ENCODE data around the gene TNFRSF18.

The TNFRSF18 gene

DNA sequence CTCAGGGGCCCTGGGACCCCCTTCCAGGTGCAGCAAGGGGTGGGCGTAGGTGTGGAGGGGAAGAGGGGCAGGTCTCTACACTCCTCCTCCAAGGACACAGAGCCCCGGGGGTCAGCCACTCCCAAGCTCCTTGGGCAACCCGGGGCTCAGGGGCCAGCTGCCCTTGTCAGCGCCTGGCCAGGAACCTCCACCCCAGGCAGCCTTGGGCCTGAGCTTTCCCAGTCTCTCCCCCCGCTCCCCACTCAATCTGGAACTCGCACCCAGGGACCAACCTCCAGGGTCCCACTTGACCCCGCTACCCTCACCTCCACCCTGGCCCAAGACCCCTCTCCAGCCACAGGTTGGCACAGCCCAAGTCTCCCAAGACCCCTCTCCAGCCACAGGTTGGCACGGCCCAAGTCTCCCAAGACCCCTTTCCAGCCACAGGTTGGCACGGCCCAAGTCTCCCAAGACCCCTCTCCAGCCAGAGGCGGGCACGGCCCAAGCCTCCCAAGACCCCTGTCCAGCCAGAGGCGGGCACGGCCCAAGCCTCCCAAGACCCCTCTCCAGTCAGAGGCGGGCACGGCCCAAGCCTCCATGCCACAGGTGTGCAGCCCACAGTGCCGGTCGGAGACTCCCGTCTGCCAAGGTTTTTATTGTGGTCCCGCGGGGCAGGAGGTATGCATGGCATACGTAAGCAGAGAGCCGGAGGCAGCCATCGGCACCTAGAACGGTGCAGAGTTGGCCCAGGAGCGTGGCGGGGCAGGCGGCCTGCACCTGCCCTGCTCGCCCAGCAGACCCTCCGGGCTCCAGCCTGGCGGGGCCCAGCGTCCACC, 4.5 kb upstream of the TNFRSF18 start:
- DNase-seq: no peak

DNA sequence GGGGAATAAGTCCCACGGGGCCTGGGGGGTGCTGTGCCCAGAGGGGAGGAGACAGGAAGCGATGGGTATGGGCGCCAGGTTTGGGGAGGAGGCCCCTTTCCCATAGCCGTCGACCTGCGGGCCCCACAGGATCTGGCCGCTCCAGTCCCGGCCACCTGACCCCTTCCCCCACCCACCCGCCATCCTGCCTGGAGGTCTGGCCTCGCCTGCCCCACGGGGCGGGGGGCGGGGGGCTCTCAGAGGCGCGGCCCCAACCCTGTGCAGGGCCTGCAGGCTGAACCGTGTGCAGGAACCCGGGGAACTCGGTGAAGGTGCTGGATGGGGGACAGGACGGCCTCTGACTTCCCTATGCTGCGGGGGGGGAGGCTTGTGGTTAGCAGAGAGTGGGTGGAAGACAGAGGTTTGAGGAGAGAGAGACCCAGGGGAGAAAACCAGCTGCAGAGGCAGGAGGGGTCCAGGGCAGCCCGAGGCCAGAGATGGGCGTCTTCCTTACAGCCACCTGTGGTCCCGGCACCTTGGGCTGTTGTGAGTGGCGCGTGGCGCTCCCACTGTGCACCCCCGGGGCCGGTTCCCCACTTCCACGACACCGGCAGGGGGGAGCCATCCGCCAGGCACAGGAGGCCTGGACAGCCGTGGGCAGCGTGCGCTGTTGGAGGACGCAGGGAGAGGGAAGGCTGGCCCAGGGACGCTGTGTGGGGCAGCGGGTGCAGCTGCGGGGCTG, 2.5 kb upstream of the TNFRSF18 start:
- no peak for DNase-seq

DNA sequence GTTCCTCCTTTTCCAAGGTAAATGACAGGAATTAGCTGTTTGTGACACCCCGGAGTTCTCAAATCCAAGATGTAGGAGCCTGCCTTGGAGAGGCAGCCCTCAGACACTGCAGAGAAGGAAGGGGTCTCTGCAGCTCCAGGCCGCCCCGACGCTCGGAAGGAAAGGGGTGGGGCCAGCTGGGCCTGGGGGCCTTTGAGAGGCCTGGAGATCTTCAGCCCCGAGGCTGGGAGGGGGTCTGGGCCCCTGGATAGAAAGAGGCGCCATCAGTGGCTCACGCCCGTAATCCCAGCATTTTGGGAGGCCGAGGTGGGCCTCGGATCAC, 1.1 kb upstream of the TNFRSF18 start:
- DNase-seq: no peak

DNA sequence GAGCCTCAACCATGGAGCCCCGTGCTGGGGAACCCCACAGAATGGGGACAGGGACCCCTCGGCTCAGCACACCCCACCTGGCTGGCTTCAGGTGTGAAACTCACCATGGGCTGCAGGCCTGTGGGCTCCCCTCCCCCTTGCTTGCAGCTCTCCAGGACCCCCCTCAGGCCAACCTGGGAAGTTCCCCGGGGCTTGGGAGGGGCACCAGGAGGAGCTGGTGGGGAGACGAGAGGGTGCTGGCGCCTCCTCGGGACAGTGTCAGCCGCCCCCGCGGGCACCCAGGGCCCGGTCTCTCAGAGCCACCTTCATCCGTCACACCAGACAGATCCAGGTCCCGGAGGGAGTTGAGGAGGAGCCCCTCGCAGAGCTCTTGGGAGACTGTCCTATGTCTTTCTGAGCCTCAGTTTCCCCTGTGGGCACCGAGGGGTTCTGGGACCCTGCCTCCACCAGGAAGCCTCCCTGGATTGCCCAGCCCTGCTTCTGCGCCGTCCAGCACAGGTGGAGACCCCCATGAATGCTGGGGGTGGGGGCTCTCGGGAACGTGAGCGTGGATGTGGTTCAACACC, 657 bp upstream of the TNFRSF18 start:
- no peak for DNase-seq

GRCh38 chr1:1205769-1206375, 520 bp downstream of the TNFRSF18 start:
- no peak for DNase-seq

GRCh38 chr1:1204998-1205768, 1.2 kb downstream of the TNFRSF18 start:
- DNase-seq: no peak

DNA sequence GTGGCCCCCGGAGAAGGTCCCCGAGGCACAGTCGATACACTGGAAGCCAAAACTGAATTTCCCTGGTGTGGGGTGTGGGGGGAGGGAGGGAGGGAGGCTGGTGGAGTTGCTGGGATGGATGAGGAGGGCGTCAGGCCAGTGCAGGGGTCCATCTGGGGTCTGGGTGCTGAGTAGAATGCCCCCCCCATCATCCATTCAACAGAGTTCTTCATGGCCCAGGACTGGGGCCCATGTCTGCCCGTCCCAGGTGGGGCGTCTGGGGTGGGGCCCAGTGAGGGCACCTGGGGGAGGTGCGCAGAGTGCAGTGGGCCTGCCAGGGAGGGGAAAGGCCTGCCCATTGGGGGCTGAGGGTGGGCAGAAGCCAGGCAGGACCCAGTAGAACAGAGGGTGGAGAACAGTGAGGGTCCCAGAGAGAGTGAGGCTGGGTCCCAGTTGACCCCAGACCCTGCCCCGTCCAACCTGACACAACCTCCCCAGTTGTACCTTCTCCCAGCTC, 1.9 kb downstream of the TNFRSF18 start:
- DNase-seq: no peak

DNA sequence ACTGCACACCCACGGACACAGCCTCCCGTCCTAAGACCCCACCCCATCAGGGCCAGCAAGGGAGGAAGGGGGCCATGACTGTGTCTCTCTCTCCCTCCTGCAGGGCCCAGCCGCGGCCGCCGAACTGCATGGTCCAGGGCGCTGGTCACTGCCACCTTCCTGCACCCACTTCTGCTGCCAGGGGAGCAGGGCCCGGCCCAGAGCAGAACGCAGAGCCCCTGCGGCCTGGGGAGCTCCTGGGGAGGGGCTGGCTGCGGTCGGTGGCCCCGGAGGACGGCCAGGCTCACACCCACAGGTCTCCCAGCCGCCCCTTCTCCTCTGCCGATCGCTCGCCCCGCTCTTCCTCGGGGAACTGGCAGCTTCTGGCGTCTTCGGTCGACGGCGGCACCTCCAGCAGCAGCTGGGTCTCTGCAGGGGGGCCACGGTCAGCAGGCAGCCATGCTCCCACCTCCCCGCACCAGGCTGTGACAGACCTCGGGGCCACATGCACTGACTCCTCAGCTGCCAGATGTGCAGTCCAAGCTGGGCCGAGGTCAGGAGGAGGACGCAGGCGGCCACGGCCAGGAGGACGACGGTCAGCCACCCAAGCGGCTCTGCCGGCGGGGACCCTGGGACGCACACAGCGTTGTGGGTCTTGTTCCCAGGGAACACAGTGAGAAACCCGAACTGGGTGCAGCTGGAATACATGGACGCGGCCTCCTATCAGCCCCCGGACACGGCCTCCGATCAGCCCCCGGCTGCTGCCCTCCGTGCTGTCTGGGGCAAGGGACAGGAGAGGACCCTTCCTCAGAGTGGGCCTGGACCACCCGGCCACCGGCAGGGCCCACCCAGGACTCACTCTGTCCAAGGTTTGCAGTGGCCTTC, 2.6 kb downstream of the TNFRSF18 start:
- no peak for DNase-seq

DNA sequence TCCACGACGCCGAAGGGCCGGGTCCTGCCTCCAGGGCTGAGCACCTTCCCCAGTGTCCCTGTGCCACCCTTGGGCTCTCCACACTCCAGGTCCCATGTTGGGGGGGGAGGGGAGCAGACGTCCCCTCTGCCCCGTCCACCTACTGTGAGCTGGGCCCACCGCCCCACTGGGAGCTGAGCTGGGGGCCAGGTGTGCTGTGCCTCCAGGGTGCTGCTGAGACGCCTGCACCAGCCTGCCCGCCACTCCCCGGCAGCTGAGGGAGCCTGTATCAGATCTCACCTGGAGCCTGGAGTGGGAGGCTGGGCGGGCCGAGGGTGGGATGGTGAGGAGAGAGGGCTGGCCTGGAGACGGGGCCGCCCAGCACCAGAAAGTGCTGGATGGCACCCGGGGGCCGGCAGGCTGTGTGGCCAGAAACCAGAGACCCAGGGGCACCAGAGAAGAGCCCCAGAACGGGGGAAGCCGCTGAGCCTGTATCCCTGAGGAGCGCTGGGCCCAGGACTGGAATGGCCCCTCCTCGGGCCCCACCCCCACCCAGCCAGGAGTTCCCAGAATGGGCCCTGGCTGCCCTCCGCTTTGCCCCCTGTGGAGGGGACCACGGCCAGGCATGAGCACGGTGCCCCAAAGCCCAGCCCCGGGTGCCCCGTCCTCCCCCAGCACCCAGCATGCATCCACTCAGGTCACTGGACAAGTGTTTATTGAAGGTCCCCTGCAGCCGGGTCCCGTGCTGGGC, 3.4 kb downstream of the TNFRSF18 start:
- DNase-seq: no peak

- DNase-seq: no peak
Observed at GRCh38 chr1:1200876-1201810, 5.2 kb downstream of the TNFRSF18 start.

- no peak for DNase-seq
Observed at GRCh38 chr1:1199961-1200875, 6.2 kb downstream of the TNFRSF18 start.

- DNase-seq: no peak
Observed at GRCh38 chr1:1199141-1199960, 7.0 kb downstream of the TNFRSF18 start.

DNA sequence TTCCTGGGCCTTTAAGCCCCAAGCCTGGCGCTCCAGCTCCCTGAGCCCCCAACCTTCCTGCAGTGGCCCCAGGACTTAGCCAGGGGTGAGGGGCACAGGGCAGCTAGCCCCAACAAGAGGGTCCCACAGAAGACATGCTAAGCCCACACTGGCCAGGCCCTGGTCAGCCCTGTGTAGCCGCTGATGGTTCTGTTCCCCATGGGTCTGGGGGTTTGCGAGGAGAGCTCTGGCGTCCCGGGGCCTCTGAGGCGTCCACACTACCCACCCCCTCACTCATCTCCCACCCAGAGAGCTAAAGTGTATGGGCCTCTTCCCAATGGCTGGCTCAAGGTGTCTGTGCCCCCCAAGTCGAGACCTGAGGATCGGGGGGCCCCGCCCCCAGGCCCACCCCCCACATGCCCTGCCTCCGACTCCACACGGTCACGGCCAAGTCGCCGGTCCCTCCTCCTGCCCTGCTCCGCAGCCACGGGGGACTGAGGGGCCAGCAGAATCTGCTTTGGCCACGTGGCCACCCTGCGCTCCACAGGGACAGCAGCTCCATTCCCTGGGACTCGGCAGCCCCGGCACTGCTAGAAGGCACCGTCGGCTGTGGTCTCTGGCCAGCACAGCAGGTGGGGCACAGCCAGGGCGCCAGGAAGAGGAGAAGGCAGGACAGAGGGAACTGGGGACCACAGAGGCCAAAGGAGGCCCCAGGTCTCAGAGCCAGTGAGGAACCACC, 7.8 kb downstream of the TNFRSF18 start:
- no peak for DNase-seq

DNA sequence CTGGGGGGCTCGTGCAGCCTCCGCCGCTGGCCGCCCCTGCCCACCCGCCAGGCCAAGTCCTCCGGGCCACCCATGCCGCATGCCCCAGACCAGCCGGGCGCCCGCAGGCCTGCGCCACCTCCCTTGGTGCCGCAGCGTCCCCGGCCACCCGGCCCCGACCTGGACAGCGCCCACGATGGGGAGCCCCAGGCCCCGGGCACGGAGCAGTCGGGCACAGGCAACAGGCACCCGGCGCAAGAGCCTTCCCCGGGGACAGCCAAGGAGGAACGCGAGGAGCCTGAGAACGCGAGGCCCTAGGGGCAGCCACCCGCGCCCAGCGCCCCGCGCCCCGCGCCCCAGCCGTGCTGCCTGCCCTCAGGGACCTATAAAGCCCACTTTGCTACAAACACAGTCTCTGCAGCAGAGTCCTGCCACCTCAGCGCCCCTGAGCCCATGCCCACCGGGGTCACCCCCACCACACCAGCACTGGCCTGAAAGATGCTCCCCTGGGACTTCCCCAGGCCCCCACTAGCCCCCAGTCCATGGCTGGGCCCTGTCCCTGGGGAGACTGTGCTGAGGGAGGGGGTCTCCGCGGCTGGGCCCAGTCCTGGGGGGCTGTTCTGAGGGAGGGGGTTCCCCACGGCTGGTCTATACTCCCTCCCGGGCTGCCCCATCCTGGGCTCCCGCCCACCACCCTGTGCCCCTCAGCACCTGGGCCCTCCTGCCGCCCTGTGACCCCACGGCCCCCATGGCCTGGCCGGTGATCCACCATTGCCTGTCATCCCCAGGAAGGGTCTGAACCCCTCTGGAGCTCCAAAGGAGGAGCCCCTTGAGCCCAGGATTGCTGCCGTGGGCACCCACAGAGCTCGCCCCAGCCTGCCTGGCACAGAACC, 8.6 kb downstream of the TNFRSF18 start:
- no peak for DNase-seq

GRCh38 chr1:1197188-1197500, 9.2 kb downstream of the TNFRSF18 start:
- no peak for DNase-seq

DNA sequence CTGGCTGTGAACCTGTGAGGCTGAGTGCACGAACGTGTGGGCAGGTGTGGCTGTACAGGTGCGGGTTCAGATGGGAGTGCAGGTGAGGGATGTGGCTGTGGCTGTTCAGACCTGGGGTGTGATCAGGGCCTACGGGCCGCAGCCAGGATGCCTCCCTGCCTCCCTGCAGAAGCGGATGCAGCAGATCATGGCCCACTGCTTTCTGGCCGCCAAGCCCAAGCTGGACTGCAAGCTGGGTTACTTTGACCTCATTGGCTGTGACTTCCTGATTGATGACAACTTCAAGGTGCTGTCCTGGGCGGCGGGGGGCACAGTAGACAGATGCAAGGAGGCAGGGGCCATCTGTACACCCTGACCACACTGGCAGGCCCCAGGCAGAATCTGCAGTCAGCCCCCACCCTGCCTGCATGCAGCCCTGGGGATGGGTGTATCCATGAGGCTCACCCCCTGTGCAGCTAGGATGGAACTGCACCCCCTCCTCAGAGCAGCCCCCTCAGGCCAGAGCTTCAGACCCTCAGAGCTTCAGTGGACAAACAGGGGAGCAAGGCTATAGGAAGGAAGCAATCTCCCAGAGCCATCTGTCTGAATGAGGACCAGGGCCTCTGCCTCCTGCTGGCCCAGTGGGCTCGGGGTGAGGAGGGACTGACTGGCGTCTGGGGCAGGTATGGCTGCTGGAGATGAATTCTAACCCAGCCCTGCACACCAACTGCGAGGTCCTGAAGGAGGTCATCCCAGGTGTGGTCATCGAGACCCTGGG, 9.8 kb downstream of the TNFRSF18 start:
- no peak for DNase-seq
